Globus pallidus (tissue), 1 donor: ENCODE data around the gene ADD3.

Experiments
- DNase-seq: peaks from one replicate; pipeline ENCODE4 v3.0.0-alpha.2; 2015; ENCODE audit warnings: low spot score

The ADD3 gene

GRCh38 chr10:110007701-110008517 is at the start of gene ADD3:
TSS of gene ADD3 (plus strand) at chr10:110007984. CDS start at chr10:110100654, 92,670 bp downstream.
- DNase-seq: peak; percentile 98

- no peak for DNase-seq
Measured at GRCh38 chr10:109958059-109958458, 49.7 kb upstream of the ADD3 start.

- no peak for DNase-seq
Measured at GRCh38 chr10:109959259-109960145, 48.3 kb upstream of the ADD3 start.

- DNase-seq: no peak
Measured at GRCh38 chr10:109960682-109961081, 47.1 kb upstream of the ADD3 start.

GRCh38 chr10:109961174-109962001 is 46.4 kb upstream of the ADD3 start:
- no peak for DNase-seq

- DNase-seq: no peak
Measured at GRCh38 chr10:109962247-109962646, 45.5 kb upstream of the ADD3 start.

- DNase-seq: no peak
Measured at GRCh38 chr10:109963439-109963838, 44.3 kb upstream of the ADD3 start.

GRCh38 chr10:109964318-109964717 is 43.5 kb upstream of the ADD3 start:
- no peak for DNase-seq

- no peak for DNase-seq
Measured at GRCh38 chr10:109966961-109967738, 40.6 kb upstream of the ADD3 start.

GRCh38 chr10:109967739-109968088 is 40.1 kb upstream of the ADD3 start:
- no peak for DNase-seq

GRCh38 chr10:109968953-109969759 is 38.6 kb upstream of the ADD3 start:
- DNase-seq: peak; percentile 51

GRCh38 chr10:109969760-109970346 is 37.9 kb upstream of the ADD3 start:
- DNase-seq: peak; percentile 52

- no peak for DNase-seq
Measured at GRCh38 chr10:109971634-109972033, 36.1 kb upstream of the ADD3 start.

- DNase-seq: no peak
Measured at GRCh38 chr10:109972372-109973001, 35.3 kb upstream of the ADD3 start.

- no peak for DNase-seq
Measured at GRCh38 chr10:109973326-109973829, 34.4 kb upstream of the ADD3 start.

- no peak for DNase-seq
Measured at GRCh38 chr10:109974504-109975191, 33.1 kb upstream of the ADD3 start.

GRCh38 chr10:109975244-109976190 is 32.3 kb upstream of the ADD3 start:
- DNase-seq: no peak

GRCh38 chr10:109976681-109977080 is 31.1 kb upstream of the ADD3 start:
- DNase-seq: no peak
